Measurements from ENCODE around the gene DNAJC24.

The DNAJC24 gene

DNA sequence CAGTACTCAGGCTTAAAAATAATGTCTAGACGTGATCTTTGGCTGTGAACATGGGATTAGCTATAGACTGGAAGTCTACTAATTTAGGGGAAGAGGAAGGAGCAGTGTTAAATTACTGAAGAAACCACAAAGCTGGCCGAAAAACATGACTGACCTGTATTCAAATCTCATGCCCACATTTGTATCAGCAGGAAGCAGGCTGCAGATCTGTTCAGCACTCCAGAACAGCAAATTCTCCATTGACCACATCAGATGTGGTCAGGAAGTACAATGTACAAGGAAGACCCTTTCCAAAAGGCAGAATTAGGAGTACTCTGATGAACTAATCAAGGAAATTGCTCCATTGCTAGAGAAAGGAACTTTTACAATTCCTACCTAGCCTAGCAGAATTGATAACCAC is 31.9 kb upstream of the DNAJC24 start:
- no peak for DNase-seq (ENCODE audit: low read depth in 2 of 2)
- TF ChIP-seq, protein P1, sequence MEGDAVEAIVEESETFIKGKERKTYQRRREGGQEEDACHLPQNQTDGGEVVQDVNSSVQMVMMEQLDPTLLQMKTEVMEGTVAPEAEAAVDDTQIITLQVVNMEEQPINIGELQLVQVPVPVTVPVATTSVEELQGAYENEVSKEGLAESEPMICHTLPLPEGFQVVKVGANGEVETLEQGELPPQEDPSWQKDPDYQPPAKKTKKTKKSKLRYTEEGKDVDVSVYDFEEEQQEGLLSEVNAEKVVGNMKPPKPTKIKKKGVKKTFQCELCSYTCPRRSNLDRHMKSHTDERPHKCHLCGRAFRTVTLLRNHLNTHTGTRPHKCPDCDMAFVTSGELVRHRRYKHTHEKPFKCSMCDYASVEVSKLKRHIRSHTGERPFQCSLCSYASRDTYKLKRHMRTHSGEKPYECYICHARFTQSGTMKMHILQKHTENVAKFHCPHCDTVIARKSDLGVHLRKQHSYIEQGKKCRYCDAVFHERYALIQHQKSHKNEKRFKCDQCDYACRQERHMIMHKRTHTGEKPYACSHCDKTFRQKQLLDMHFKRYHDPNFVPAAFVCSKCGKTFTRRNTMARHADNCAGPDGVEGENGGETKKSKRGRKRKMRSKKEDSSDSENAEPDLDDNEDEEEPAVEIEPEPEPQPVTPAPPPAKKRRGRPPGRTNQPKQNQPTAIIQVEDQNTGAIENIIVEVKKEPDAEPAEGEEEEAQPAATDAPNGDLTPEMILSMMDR (IDR thresholded peaks at IDR 0.05; ENCODE audit: low read depth, low read length): no peak
- no peak overlapping the region for H3K4me3 ChIP-seq (replicated peaks in 1 of 2; ENCODE audit: low read depth in 2 of 2, low read length in 2 of 2)

DNA sequence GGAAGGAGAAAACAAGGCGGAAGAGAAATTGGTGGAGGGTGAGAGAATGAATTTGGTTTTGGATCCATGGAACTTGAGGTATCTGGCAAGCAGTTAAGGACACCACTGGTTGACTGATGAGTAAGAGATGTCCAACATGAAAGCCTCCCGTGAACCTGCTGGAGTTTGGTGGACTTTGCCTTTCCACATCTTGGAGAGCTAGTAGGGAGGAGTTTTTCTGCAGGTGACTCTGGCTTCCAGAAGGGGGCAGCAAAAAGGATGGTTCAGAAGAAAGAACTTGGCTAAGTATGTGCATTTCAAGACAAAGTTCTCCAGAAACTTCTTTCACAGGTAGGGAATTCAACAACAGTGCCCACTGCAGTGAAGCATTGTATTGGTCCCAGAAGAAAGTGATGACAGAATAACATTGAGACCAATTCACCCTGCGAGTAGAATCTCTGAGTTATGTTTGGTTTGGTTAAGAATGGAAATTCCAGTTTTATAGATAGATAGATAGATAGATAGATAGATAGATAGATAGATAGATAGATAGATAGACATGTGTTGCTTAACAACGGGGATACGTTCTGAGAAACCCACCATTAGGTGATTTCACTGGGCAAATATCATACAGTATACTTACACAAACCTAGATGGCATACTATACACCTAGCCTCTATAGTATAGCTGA is 28.6 kb upstream of the DNAJC24 start:
- TF ChIP-seq, protein P1 (IDR thresholded peaks at IDR 0.05; ENCODE audit: low read depth, low read length): peak; percentile 69
- DNase-seq (ENCODE audit: low read depth in 2 of 2): peak; percentile 52 to 57
- H3K4me3 ChIP-seq (replicated peaks in 1 of 2; ENCODE audit: low read depth in 2 of 2, low read length in 2 of 2): no peak overlapping the region

DNA sequence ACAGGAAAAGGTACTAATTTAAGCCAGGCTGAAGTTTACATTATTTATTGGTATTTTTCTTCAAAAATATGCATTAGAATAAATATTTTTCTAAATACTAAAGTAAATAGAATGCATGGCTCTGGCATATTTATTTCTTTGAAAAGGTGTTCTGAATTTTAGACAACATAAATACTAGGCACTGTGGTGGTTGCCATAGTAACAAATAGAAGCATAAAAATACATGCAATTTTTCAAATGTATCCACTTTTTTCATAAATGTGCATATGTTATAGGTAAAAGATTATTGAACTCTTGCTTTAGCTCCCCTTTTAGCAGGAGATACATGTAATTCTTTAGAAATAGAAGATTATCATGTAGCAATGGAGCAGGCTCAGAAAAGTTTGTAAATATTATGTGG is 18.5 kb upstream of the DNAJC24 start:
- no peak for DNase-seq (ENCODE audit: low read depth in 2 of 2)
- H3K4me3 ChIP-seq (replicated peaks in 1 of 2; ENCODE audit: low read depth in 2 of 2, low read length in 2 of 2): no peak overlapping the region
- TF ChIP-seq, protein P1 (IDR thresholded peaks at IDR 0.05; ENCODE audit: low read depth, low read length): no peak

DNA sequence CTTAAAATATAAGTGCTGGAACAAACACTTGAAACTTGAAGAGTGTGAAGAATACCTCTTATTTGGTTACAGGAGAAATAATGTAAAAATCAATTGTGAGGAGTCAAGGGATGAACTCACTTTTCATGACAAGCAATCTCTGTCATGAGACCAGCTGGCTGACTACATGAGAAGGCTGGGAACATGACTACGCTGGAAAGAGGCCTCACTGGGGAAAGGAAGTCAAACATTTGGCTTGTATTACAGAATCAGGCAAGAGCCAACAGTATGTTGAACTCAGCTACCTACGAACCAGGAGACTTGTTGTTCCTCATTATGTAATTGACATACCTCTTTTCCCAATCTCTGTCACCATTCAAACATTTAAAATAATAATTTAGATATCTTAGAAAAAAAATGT is 14.5 kb upstream of the DNAJC24 start:
- DNase-seq (ENCODE audit: low read depth in 2 of 2): peak; percentile 33 to 45

DNA sequence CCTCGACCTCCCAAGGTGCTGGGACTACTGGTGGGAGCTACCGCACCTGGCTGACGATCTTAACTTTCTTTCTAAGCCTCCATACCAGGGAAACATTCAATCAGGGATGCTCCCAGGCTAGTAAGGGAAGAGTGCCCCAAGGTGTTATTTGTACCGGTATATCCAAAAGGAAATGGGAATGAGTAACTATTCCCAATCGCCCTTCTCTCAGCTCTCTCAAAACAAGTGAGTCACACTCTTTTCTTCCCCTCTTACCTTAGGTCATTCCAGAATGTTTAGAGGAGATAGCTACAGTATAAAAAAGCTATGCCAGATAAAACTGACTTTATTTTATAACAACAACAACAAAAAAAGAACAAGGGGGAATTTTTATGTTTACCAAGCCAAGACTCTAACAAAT is 13.8 kb upstream of the DNAJC24 start:
- TF ChIP-seq, protein P1 (IDR thresholded peaks at IDR 0.05; ENCODE audit: low read depth, low read length): no peak
- no peak overlapping the region for H3K4me3 ChIP-seq (replicated peaks in 1 of 2; ENCODE audit: low read depth in 2 of 2, low read length in 2 of 2)
- peak in 1 of 2 donors; percentile 8 for DNase-seq (ENCODE audit: low read depth in 2 of 2)

More for the DNA sequence above, 14.5 kb upstream of the DNAJC24 start:
- no peak overlapping the region for H3K4me3 ChIP-seq (replicated peaks in 1 of 2; ENCODE audit: low read depth in 2 of 2, low read length in 2 of 2)
- TF ChIP-seq, protein P1 (IDR thresholded peaks at IDR 0.05; ENCODE audit: low read depth, low read length): no peak

DNA sequence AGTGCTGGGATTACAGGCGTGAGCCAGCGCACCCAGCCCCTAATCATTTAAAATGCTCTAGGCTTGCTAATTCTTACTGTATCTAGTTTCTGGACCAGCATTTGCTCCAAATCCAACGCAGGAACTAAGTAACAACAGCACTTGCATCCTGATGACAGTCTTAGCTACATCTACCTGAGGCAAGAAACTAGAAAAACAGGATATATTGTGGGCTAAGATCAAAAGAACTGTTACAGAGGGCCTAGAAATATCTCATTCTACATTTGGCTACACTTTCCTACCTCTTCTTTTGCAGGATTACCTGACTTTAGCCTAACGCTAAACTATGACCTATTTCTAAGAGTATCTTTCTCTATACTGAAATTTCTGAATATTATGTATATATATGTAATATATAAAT is 7.9 kb upstream of the DNAJC24 start:
- TF ChIP-seq, protein P1 (IDR thresholded peaks at IDR 0.05; ENCODE audit: low read depth, low read length): no peak
- no peak for DNase-seq (ENCODE audit: low read depth in 2 of 2)
- H3K4me3 ChIP-seq (replicated peaks in 1 of 2; ENCODE audit: low read depth in 2 of 2, low read length in 2 of 2): no peak overlapping the region

DNA sequence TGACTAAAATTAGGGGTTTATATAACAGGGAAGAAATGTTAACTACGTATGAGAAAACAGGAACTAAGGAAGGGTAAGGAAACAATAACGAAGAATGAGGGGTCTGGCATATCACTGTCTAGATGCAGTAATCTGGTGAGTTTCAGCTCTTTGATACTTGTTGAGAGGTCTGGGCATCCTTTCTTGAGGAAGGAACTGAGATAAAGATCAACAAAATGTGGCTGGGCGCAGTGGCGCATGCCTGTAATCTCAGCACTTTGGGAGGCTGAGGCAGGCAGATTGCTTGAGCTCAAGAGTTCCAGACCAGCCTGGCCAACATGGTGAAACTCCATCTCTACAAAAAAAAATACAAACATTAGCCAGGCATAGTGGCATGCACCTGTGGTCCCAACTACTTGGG is 2.9 kb upstream of the DNAJC24 start:
- H3K4me3 ChIP-seq (replicated peaks in 1 of 2; ENCODE audit: low read depth in 2 of 2, low read length in 2 of 2): no peak overlapping the region
- no peak for DNase-seq (ENCODE audit: low read depth in 2 of 2)
- TF ChIP-seq, protein P1 (IDR thresholded peaks at IDR 0.05; ENCODE audit: low read depth, low read length): no peak

Data from cardiac fibroblast (primary cell).